ENCODE data around the gene ZNF774. TPM values are rescaled to one million over a fixed set of nuclear protein-coding genes. Genes with fewer than 3 reads are reported as not detected.
A peak's percentile ranks its signal among the peaks of the same experiment; 100 is the strongest.

The ZNF774 gene
- polyA plus RNA-seq, 1 experiment: 0.54 TPM

GRCh38 chr15:90387534-90388461 lies 35.7 kb downstream of the ZNF774 start, which contains the start of gene IQGAP1:
Gene IQGAP1, plus strand, starts transcription at chr15:90388242. Its CDS starts 100 bp downstream, at chr15:90388342.
- ChIA-PET CTCF (interaction anchor here (0.6 to 1.8 kb wide), 3 partner anchors 17 to 77 kb away, joined by 3 to 9 read pairs (median 3); no protein-coding TSS in a partner anchor), POLR2A (interaction anchor here (0.5 to 1.3 kb wide), 6 partner anchors 14 to 172 kb away, joined by 3 to 5 read pairs (median 3); no protein-coding TSS in a partner anchor)
- peak; percentile 67 for DNase-seq (ENCODE audit: low read depth)
- Histone ChIP-seq H3K4me3 (ENCODE audit: low read depth, low read length) (peak within 1 kb of the TSS; percentile 87), H3K27me3 (ENCODE audit: control insufficient read depth, insufficient read depth, low read length) (no peaks in the 10 kb centered on the region), H3K36me3 (ENCODE audit: control insufficient read depth, insufficient read depth, low read length) (no peaks in the 10 kb centered on the region)
- TF ChIP-seq CTCF (IDR thresholded peaks at IDR 0.05; ENCODE audit: insufficient read depth, low read depth, low read length): no peak

GRCh38 chr15:90388462-90389380 lies 36.6 kb downstream of the ZNF774 start:
- Histone ChIP-seq H3K4me3 (ENCODE audit: low read depth, low read length) (peak overlapping the region; percentile 87), H3K27me3 (ENCODE audit: control insufficient read depth, insufficient read depth, low read length) (no peaks in the 10 kb centered on the region), H3K36me3 (ENCODE audit: control insufficient read depth, insufficient read depth, low read length) (no peaks in the 10 kb centered on the region)
- DNase-seq (ENCODE audit: low read depth): no peak
- TF ChIP-seq CTCF (IDR thresholded peaks at IDR 0.05; ENCODE audit: insufficient read depth, low read depth, low read length): 0 out of 2 replicates have a peak, but pooled peaks have one; percentile 4
- ChIA-PET CTCF (interaction anchor here (0.6 to 1.8 kb wide), 2 partner anchors 69 to 78 kb away, joined by 3 to 9 read pairs; no protein-coding TSS in a partner anchor), POLR2A (interaction anchor here (0.6 to 1.3 kb wide), 6 partner anchors 10 to 171 kb away, joined by 3 to 16 read pairs (median 4); no protein-coding TSS in a partner anchor)

- H3K27me3 ChIP-seq (ENCODE audit: control insufficient read depth, insufficient read depth, low read length): no peaks in the 10 kb centered on the region
- no peak for TF ChIP-seq CTCF (IDR thresholded peaks at IDR 0.05; ENCODE audit: insufficient read depth, low read depth, low read length)
- ChIA-PET POLR2A (interaction anchor here (0.6 kb wide), 1 partner anchor 24 kb away, joined by 7 read pairs; no protein-coding TSS in a partner anchor), CTCF (interaction anchor here (1.8 kb wide), 1 partner anchor 69 kb away, joined by 9 read pairs; no protein-coding TSS in a partner anchor)
- DNase-seq (ENCODE audit: low read depth): no peak
- H3K4me3 ChIP-seq (ENCODE audit: low read depth, low read length): peak overlapping the region; percentile 87
- no peaks in the 10 kb centered on the region for H3K36me3 ChIP-seq (ENCODE audit: control insufficient read depth, insufficient read depth, low read length)
Observed at GRCh38 chr15:90389513-90389912, 37.4 kb downstream of the ZNF774 start.

GRCh38 chr15:90393040-90393439 lies 41.0 kb downstream of the ZNF774 start:
- no peak for TF ChIP-seq CTCF (IDR thresholded peaks at IDR 0.05; ENCODE audit: insufficient read depth, low read depth, low read length)
- H3K27me3 ChIP-seq (ENCODE audit: control insufficient read depth, insufficient read depth, low read length): no peaks in the 10 kb centered on the region
- ChIA-PET POLR2A (no interaction called here), CTCF (no interaction called here)
- H3K36me3 ChIP-seq (ENCODE audit: control insufficient read depth, insufficient read depth, low read length): no peaks in the 10 kb centered on the region
- no peak overlapping the region for H3K4me3 ChIP-seq (ENCODE audit: low read depth, low read length)
- DNase-seq (ENCODE audit: low read depth): no peak
